Measurements from ENCODE around the gene DISP3. TPM values are rescaled to one million over a fixed set of nuclear protein-coding genes. Genes with fewer than 3 reads are reported as not detected.

DISP3 gene
- total RNA-seq, 1 experiment from 2014 or later: 1.1 TPM

DNA sequence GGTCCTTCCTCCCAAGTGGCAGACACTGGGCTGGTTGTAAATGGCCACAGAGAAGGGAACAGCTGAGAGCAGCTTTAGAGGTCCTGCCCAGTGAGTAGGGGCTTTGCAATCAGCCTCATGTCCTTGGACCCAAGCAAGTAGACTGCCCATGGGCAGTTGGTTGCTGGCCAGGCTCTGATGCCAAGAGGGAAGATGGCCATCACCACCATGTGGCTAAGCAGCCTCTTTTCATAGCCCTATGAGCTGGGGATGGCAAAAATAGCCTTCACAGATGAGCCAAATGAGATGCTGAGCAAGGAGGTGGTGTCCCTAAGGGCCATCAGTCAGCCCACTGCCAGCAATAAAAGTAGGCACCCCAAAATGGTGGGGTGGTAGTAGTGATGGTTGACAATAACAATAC lies 3.2 kb downstream of the DISP3 start:
- Histone ChIP-seq H3K27ac (ENCODE audit: low read length) (no peak overlapping the region), H3K36me3 (ENCODE audit: control insufficient read depth, insufficient read depth, low read length) (no peaks in the 10 kb centered on the region), H3K9me3 (ENCODE audit: control insufficient read depth, insufficient read depth, low read depth, low read length) (no peaks in the 10 kb centered on the region), H3K4me3 (ENCODE audit: low read depth in 2 of 2, low read length in 2 of 2) (no peak overlapping the region), H3K27me3 (ENCODE audit: control insufficient read depth, insufficient read depth, low read length) (peaks cover 15% of the 10 kb centered on the region), H3K4me1 (ENCODE audit: control insufficient read depth, insufficient read depth, low read length) (no peaks in the 10 kb centered on the region)
- no TSS peak for BruUV-seq (replicated peaks)
- intact Hi-C loops (cut with micrococcal nuclease; ENCODE audit: unreplicated experiment): no loop called here
- ATAC-seq: no peak
- POLR2A ChIA-PET: no interaction called here
- CTCF ChIA-PET: no interaction called here
- in situ Hi-C loops (cut with HindIII; ENCODE audit: low pct_unique_long_range_greater_than_20kb, low sequenced_read_pairs): no loop called here
- no peak for TF ChIP-seq TCF7L2 (IDR thresholded peaks at IDR 0.05; ENCODE audit: low read depth, low read length)
- TF ChIP-seq REST (IDR thresholded peaks at IDR 0.05; ENCODE audit: insufficient read depth in 1 of 2, low read depth in 2 of 2, low read length in 1 of 2): no peak
- no peak for TF ChIP-seq POLR2AphosphoS5 (IDR thresholded peaks at IDR 0.05; ENCODE audit: low read depth, low read length)
- TF ChIP-seq, protein P1, sequence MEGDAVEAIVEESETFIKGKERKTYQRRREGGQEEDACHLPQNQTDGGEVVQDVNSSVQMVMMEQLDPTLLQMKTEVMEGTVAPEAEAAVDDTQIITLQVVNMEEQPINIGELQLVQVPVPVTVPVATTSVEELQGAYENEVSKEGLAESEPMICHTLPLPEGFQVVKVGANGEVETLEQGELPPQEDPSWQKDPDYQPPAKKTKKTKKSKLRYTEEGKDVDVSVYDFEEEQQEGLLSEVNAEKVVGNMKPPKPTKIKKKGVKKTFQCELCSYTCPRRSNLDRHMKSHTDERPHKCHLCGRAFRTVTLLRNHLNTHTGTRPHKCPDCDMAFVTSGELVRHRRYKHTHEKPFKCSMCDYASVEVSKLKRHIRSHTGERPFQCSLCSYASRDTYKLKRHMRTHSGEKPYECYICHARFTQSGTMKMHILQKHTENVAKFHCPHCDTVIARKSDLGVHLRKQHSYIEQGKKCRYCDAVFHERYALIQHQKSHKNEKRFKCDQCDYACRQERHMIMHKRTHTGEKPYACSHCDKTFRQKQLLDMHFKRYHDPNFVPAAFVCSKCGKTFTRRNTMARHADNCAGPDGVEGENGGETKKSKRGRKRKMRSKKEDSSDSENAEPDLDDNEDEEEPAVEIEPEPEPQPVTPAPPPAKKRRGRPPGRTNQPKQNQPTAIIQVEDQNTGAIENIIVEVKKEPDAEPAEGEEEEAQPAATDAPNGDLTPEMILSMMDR (IDR thresholded peaks at IDR 0.05): no peak
- no peak for TF ChIP-seq SIN3A (IDR thresholded peaks at IDR 0.05; ENCODE audit: borderline replicate concordance, insufficient read depth, low read depth, low read length)
- DNase-seq (ENCODE audit: low read depth, low spot score): no peak

DNA sequence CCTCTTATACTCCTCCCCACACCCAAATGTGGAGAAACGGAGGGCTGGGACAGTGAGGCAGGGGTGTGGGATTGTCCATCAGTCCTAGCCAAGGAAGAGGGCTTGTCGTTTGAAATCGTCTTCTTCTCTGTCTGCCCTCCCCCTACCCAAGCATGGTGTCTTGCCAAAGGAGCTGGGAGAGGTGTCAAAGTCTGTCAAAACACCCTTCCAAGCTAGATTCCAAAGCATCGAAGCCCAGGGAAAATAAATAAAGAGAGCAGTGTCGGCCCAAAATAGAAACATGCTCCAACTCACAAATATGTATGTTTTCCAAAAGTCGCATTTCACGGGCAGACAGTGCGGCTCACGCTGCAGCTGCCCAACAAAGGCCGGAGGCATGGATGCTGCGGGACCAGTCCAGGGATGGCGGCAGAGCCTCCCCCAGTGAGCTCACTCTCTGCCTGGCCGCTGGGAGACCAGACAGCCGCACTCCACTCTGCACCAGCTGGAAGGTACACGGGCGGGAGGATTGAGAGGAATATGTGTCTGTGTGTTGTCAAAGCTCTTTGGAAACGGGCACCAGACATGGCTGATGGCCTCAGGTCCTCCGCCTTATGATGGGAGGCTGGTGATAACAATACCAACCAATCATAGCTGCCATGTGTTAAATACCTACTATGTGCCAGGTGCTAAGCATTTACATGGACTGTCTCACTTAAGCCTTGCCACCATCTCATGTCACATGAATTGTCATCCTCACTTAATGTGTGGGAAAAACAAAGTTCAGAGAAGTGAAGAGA lies 3.9 kb downstream of the DISP3 start:
- BruUV-seq (replicated peaks): no TSS peak
- H3K27ac ChIP-seq (ENCODE audit: low read length): no peak overlapping the region
- DNase-seq (ENCODE audit: low read depth, low spot score): no peak
- peaks cover 15% of the 10 kb centered on the region for H3K27me3 ChIP-seq (ENCODE audit: control insufficient read depth, insufficient read depth, low read length)
- CTCF ChIA-PET: no interaction called here
- no peak for TF ChIP-seq REST (IDR thresholded peaks at IDR 0.05; ENCODE audit: insufficient read depth in 1 of 2, low read depth in 2 of 2, low read length in 1 of 2)
- TF ChIP-seq POLR2AphosphoS5 (IDR thresholded peaks at IDR 0.05; ENCODE audit: low read depth, low read length): no peak
- TF ChIP-seq, protein P1 (IDR thresholded peaks at IDR 0.05): no peak
- TF ChIP-seq SIN3A (IDR thresholded peaks at IDR 0.05; ENCODE audit: borderline replicate concordance, insufficient read depth, low read depth, low read length): no peak
- in situ Hi-C loops (cut with HindIII; ENCODE audit: low pct_unique_long_range_greater_than_20kb, low sequenced_read_pairs): no loop called here
- no peaks in the 10 kb centered on the region for H3K9me3 ChIP-seq (ENCODE audit: control insufficient read depth, insufficient read depth, low read depth, low read length)
- no peaks in the 10 kb centered on the region for H3K36me3 ChIP-seq (ENCODE audit: control insufficient read depth, insufficient read depth, low read length)
- POLR2A ChIA-PET: no interaction called here
- no peak overlapping the region for H3K4me3 ChIP-seq (ENCODE audit: low read depth in 2 of 2, low read length in 2 of 2)
- intact Hi-C loops (cut with micrococcal nuclease; ENCODE audit: unreplicated experiment): no loop called here
- no peaks in the 10 kb centered on the region for H3K4me1 ChIP-seq (ENCODE audit: control insufficient read depth, insufficient read depth, low read length)
- no peak for ATAC-seq
